ENCODE data around the gene NUDT3. TPM values are rescaled to one million over a fixed set of nuclear protein-coding genes. Genes with fewer than 3 reads are reported as not detected.
A peak's percentile ranks its signal among the peaks of the same experiment; 100 is the strongest.

NUDT3 gene
- total RNA-seq, 1 experiment from 2014 or later, result 20.7 TPM

DNA sequence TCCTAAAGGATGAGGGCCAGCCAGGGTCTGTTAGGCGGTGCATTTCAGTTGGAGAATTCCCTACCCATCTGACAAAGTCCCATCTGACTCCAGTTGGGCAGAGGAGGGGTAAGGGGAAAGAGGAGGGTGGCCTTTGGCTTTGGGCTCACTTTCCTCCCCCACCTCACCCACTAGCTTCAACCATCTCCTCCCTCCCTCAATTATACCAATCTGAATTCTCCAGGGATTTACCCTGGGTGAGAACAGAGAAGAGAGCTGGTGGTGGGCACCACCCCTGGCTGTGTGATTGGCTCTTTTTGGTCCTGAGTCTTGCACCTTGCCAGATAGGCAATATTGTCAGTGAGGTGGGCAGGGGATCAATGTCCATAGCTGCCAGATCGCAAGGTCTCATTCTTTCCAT, 152.6 kb downstream of the NUDT3 start:
- DNase-seq (ENCODE audit: low spot score), result peak; percentile 2

DNA sequence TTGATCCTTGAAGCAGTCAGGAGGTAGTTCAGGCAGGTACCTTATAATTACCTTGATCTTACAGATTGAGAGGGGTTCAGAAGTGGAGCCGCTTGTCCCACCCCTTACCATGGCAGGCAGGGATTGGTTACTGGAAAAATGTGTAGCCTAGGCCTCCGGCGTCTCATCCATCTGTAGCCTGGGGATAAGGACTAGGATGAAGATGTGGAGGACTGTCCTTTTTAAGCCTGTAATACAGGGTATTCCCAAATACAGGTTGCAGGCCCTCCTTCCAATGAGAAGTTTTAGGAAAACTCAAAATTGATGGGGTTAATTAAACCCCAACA, 153.0 kb downstream of the NUDT3 start:
- DNase-seq (ENCODE audit: low spot score), result peak; percentile 39

DNA sequence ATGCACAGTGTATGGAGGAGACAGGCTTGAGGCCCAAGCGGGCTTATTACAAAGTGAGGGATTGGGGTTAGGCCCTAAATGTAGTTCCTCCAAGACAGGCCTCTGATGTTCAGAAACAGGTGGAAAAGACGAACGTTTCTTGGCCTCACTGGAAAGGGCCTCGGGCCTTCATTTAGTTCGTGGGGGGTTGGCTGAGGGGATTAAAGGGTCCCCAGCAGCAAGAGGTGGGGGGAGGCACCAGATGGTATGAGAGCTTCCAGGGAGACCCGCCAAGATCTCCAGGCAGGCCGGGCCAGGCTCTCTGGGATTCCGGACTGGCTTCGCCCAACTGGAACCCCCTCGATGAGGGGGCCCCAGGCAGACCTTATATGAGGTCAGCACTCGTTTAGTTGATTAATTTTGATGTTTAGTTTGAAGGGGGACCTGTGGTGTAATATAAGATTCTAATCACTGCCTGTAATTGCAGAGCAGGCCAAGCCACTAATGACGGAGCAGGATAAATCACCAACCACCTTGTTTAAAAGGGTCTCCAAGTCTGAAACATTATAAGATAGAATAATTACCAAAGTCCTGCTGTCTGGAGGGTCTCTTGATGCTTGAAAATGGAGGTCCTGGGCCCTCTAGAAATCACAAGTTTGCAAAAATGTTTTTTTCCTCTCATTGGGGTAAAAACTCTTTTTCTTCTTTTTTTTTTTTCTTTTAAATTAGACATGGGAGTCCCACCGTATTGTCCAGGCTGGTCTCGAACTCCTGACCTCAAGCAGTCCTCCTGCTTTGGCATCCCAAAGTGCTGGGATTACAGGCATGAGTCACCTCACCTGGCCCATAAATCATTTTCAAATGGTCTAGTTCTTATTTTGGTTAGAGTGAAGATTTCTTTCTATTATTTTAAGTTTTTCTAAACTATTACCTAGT, 153.6 kb downstream of the NUDT3 start:
- DNase-seq (ENCODE audit: low spot score), result peak; percentile 34

DNA sequence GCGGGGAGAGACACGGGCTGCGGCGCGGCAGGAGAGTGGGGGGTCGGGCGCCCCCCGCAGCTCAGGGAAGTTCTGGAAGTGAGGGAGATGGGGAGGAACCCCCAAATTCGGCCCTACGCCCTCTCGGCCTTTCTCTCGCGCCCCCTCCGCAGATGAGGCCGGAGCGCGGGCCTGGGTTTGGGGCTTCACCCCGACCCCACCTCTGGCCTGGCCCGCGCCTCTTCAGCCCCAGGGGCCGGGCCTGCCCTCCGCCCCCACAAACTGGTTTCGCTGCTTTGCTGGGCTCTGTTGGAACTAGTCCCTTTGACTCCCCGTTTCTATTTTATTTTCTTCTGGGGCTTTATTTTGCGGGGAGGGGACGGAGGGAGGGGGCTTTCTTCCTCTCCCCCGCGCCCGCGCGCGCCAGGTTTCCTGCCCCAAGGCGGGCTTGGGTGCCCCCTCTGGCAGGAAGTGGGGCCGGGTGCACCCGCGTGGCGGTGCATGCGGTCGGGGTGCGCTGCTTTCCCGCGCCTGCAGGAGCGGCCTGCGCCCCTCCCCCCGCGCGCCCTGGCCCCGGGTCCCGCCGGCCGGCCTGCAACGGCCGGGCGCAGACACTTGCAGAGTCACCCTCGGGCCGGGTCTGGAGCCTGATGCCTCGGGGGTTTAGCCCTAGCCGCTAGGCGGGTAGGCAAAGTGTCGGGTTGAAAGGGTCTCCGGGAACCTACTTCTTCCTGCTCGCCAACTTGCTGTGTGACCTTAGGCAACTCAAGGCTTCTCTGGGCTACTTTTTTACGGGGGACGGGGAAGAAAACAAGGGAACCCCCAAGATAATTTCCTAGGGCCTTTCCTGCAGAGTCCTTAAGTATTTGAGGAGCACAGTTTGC, 154.5 kb downstream of the NUDT3 start:
- peak; percentile 64 for DNase-seq (ENCODE audit: low spot score)

- DNase-seq (ENCODE audit: low spot score), result no peak
Observed at GRCh38 chr6:34237316-34237721, 155.2 kb downstream of the NUDT3 start.

- DNase-seq (ENCODE audit: low spot score), result peak; percentile 90
Observed at GRCh38 chr6:34236443-34237315, 155.8 kb downstream of the NUDT3 start, which contains the start of gene HMGA1. Gene HMGA1 (plus strand): TSS chr6:34236873. CDS start chr6:34240781, 3,908 bp downstream.

DNA sequence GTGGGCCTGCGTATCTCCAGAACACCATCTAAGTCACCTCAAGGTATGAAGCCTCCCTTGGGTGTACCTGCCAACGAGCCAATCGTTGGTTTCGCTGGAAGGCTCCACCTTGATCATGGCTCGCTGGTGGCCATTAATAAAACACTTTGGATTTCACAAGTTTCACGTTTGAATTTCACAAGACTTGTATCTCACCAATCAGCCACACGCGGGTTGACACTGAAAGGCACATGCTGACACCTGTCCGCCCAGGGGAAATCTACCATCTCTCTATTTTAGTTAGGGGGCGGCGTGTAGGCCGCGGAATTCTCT, 156.4 kb downstream of the NUDT3 start:
- peak; percentile 68 for DNase-seq (ENCODE audit: low spot score)

DNA sequence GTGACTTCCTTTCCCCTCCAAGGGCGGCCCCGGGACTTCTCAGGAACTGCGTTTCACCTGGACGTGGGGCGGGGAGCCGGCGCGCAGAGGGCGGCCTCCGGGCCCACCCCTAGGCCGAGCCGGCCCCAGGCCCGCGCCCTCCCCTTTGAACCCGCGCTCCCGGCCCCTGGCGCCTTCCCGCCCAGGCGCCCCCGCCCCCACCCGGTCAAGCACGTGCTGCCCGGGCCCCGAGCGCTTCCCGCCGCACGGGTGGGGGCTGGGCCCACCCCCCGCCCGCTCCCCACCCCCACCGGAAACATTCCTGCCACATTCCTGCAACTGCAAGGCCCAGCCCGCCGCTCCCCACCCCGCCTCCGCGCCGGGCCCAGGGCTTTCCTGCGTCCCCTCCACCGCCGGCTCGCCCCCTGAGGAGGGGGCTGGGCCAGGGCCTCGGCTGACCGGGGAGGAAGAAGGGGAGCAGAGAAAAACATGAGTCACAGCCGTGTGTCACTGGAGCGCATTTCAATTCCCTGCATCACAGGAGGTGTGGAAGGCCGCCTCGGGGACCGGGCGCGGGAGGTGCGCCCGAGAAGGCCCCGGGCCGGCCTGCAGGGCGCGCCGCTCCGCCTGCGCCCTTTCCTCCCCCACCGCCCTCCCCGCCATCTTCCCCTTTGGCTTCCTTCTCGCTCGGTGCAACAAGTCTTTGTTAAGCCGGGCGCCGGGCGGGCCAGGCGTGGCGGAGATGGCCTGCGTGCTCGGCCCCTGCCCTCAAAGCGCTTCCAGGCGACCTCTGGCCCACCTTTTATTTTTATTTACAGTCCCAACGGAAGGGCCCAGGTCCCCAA, 156.9 kb downstream of the NUDT3 start:
- DNase-seq (ENCODE audit: low spot score), result peak; percentile 75

GRCh38 chr6:34234667-34235306, 157.7 kb downstream of the NUDT3 start:
- no peak for DNase-seq (ENCODE audit: low spot score)

DNA sequence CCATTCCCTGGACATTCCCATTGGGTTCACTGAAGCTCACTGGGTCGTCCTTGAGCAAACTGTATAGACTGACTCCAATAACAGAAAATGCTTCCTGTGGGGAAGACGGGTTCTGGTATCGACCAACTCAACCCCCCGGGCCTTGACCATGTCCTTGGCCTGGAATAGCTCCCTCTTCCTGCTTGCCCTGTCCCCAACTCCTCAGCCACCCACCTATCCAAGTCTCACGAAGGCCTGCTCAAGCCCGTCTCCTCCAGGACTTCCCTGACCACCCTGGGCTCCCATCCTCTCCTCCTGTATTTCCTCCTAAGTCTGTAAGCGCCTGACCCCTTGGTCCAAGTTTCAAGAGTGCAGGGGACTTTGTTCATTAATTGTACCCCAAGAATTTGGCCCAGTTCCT, 158.6 kb downstream of the NUDT3 start:
- no peak for DNase-seq (ENCODE audit: low spot score)

DNA sequence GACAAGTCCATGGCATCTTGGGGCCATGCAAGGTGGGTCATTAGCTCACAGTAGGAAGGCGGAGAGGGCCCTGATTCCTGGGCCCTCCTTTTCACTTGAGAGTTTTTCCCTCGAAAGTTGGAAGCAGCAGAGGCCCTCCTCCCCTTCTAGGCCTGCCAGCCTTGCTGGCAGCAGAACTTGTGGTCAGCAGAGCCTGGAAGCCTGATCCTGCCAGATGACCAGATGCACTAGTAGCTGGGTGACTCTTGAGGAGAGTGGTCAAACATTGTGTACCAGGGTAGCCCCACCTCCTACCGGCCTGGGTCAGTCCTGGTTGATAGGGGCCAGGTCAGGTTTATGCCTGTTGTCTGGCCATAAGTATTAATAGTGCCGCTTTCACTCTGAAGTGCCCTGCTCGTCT, 159.6 kb downstream of the NUDT3 start:
- DNase-seq (ENCODE audit: low spot score), result no peak

- DNase-seq (ENCODE audit: low spot score), result no peak
Observed at GRCh38 chr6:34231566-34232336, 160.7 kb downstream of the NUDT3 start.

DNA sequence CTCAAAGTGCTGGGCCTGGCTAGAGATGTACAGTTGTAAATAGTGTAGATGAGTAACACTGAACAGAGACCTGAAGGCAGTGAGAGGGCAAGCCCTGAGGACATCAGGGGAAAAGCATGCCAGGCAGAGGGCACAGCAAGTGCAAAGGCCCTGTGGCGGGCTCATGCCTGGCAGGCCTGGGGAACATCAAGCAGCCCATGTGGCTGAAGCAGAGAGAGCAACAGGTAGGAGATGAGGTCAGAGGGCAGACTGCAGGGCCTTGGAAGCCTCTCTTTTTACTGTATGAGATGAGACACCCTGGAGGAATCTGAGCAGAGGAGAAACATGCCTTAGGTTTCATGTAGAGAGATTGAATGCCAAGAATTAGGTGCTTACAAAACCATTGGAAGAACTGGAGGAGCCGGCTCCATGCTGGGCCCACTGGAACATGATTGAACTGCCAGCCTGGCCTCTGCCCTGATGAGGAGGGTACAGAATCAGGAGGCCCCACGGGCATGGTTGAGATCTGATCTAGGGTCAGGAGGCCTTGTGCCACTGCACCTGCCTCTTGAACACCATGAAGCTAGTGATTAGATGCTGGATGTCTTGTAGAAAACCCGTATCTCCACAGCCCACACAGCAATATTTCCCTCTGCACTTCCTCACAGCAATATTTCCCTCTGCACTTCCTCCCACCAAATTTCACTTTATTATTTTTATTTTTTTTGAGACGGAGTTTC, 161.7 kb downstream of the NUDT3 start:
- no peak for DNase-seq (ENCODE audit: low spot score)

- no peak for DNase-seq (ENCODE audit: low spot score)
Observed at GRCh38 chr6:34229877-34230276, 162.6 kb downstream of the NUDT3 start.

Small RNA genes within 50 kb of the gene (small RNA-seq; reads per million reads assigned to genes)
- gene MIR6835, result not detected

Other genes with a start within 250 kb of the NUDT3 start
- not detected in 2 replicates for gene GRM4, start 246.6 kb downstream of the NUDT3 start, total RNA-seq (2014; rRNA removed; shearing (Covaris generic))
- 1,158 and 1,171 TPM in 2 replicates for gene HMGA1, start 155.8 kb downstream of the NUDT3 start, total RNA-seq (2014; rRNA removed; shearing (Covaris generic))
- gene SMIM29, start 143.7 kb downstream of the NUDT3 start, total RNA-seq (2014; rRNA removed; shearing (Covaris generic)), result 25.2 and 26.8 TPM in 2 replicates
- gene RPS10, start 33.4 kb upstream of the NUDT3 start, total RNA-seq (2014; rRNA removed; shearing (Covaris generic)), result 2,917 and 3,132 TPM in 2 replicates
- gene PACSIN1, start 73.4 kb upstream of the NUDT3 start, total RNA-seq (2014; rRNA removed; shearing (Covaris generic)), result 0.03 and 0.08 TPM in 2 replicates
- 55.1 and 59.6 TPM in 2 replicates for gene SPDEF, start 163.7 kb upstream of the NUDT3 start, total RNA-seq (2014; rRNA removed; shearing (Covaris generic))

All from HT-29 (cell line).